Measurements from ENCODE around the gene DAZAP1.

The DAZAP1 gene

GRCh38 chr19:1407528-1408299 lies at the start of gene DAZAP1:
Gene DAZAP1 (plus strand): TSS chr19:1407586. CDS start chr19:1407774, 188 bp downstream.
- FAIRE-seq, result no peak

- FAIRE-seq, result no peak
Observed at GRCh38 chr19:1360126-1360817, 47.1 kb upstream of the DAZAP1 start.

GRCh38 chr19:1360818-1361461 lies 46.4 kb upstream of the DAZAP1 start:
- no peak for FAIRE-seq

GRCh38 chr19:1361601-1362386 lies 45.6 kb upstream of the DAZAP1 start:
- no peak for FAIRE-seq

GRCh38 chr19:1362387-1363257 lies 44.8 kb upstream of the DAZAP1 start:
- FAIRE-seq, result no peak

- FAIRE-seq, result no peak
Observed at GRCh38 chr19:1363599-1363998, 43.8 kb upstream of the DAZAP1 start.

GRCh38 chr19:1364070-1364704 lies 43.2 kb upstream of the DAZAP1 start:
- peak; percentile 70 for FAIRE-seq

- FAIRE-seq, result no peak
Observed at GRCh38 chr19:1365319-1366269, 41.8 kb upstream of the DAZAP1 start.

GRCh38 chr19:1366296-1366695 lies 41.1 kb upstream of the DAZAP1 start:
- FAIRE-seq, result no peak

GRCh38 chr19:1366899-1367870 lies 40.2 kb upstream of the DAZAP1 start:
- no peak for FAIRE-seq

GRCh38 chr19:1369214-1369805 lies 38.1 kb upstream of the DAZAP1 start:
- FAIRE-seq, result no peak

GRCh38 chr19:1370579-1371361 lies 36.6 kb upstream of the DAZAP1 start:
- FAIRE-seq, result no peak

- no peak for FAIRE-seq
Observed at GRCh38 chr19:1373042-1373533, 34.3 kb upstream of the DAZAP1 start.

- no peak for FAIRE-seq
Observed at GRCh38 chr19:1373534-1374249, 33.7 kb upstream of the DAZAP1 start.

- FAIRE-seq, result no peak
Observed at GRCh38 chr19:1374250-1374577, 33.2 kb upstream of the DAZAP1 start.

- FAIRE-seq, result no peak
Observed at GRCh38 chr19:1376415-1376805, 31.0 kb upstream of the DAZAP1 start.
